Right atrium auricular region (tissue), 2 donors: ENCODE results near the gene ETFBKMT. TPM values are rescaled to one million over a fixed set of nuclear protein-coding genes. Genes with fewer than 3 reads are reported as not detected.

Source experiments
- DNase-seq: peaks from one replicate; pipeline ENCODE4 v3.0.0-alpha.2; 2019; ENCODE audit warnings: low spot score
- H3K27ac ChIP-seq, 2 donors: fragments of 200-600 bp; sonication (generic); 1 replicate in 1 of 2; 2 replicates in 1 of 2; pipeline ENCODE4 v1.5.1; 2016 to 2019
- H3K27me3 ChIP-seq, 2 donors: fragments of 200-600 bp; sonication (generic); one replicate each; pipeline versions ENCODE4 v1.5.1 to v1.6.0; 2017 to 2019
- H3K36me3 ChIP-seq: fragments of 200-600 bp; sonication (generic); one replicate; pipeline ENCODE4 v1.5.1; 2016
- H3K4me1 ChIP-seq, 2 donors: fragments of 200-600 bp; sonication (generic); one replicate each; pipeline versions ENCODE4 v1.5.1 to v1.6.0; 2017 to 2019
- H3K4me3 ChIP-seq, 2 donors: fragments of 200-600 bp; sonication (generic); 1 replicate in 1 of 2; 2 replicates in 1 of 2; pipeline ENCODE4 v1.5.1; 2017 to 2019; ENCODE audit warnings: mild to moderate bottlenecking in 1 of 2, moderate library complexity in 1 of 2
- H3K9me3 ChIP-seq, 2 donors: fragments of 200-600 bp; sonication (generic); one replicate each; pipeline ENCODE4 v1.5.1; 2019
- total RNA-seq, 2 donors: library from RNA; depleted of rRNA; stranded (reverse); fragments of >200 nt; gene quantifications; one replicate each; pipeline ENCODE4 v1.1.0, GENCODE V29; 2016
- TF ChIP-seq, protein P1 (sequence below), 2 donors: fragments of 200-600 bp; sonication (generic); IDR thresholded peaks; one replicate each; pipeline ENCODE4 v1.5.1; 2019; ENCODE audit warnings: antibody characterized with exemption in 2 of 2

Gene ETFBKMT
- total RNA-seq, 2 donors from 2014 or later: 2.2 to 4.2 TPM

DNA sequence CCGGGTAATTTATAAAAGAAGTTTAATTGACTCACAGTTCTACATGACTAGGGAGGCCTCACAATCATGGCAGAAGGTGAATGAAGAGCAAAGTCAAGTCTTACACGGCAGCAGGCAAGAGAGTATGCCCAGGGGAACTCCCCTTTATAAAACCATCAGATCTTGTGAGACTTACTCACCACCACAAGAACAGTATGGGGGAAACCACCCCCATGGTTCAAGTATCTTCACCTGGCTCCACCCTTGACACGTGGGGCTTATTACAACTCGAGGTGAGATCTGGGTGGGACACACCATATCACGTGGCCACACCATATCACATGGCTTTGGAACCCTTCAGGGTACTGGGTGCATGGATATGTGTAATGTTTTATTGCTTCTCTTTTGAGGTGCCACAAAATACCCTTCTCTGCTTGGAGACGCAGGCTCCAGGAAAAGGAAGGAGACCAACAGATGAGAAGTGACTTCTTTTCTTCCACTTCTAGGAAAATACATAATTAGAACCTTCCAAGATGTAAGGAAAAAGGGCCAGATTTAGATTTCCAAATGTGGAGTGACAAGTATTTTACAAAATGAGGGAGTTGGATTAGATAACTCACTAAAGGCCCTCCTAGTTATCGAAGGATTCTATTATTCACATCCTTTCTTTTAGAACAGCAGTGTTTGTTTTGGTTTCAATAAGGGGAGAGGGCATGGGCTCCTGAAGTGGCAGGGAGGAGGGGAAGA, 33.1 kb upstream of the ETFBKMT start:
- Histone ChIP-seq H3K4me1 (peaks cover 0 to 17% of the 10 kb centered on the region in 2 donors), H3K4me3 (no peak overlapping the region), H3K27ac (no peak overlapping the region), H3K9me3 (no peaks in the 10 kb centered on the region), H3K27me3 (no peaks in the 10 kb centered on the region), H3K36me3 (no peaks in the 10 kb centered on the region)
- TF ChIP-seq, protein P1, sequence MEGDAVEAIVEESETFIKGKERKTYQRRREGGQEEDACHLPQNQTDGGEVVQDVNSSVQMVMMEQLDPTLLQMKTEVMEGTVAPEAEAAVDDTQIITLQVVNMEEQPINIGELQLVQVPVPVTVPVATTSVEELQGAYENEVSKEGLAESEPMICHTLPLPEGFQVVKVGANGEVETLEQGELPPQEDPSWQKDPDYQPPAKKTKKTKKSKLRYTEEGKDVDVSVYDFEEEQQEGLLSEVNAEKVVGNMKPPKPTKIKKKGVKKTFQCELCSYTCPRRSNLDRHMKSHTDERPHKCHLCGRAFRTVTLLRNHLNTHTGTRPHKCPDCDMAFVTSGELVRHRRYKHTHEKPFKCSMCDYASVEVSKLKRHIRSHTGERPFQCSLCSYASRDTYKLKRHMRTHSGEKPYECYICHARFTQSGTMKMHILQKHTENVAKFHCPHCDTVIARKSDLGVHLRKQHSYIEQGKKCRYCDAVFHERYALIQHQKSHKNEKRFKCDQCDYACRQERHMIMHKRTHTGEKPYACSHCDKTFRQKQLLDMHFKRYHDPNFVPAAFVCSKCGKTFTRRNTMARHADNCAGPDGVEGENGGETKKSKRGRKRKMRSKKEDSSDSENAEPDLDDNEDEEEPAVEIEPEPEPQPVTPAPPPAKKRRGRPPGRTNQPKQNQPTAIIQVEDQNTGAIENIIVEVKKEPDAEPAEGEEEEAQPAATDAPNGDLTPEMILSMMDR (IDR thresholded peaks at IDR 0.05): no peak
- DNase-seq: no peak

DNA sequence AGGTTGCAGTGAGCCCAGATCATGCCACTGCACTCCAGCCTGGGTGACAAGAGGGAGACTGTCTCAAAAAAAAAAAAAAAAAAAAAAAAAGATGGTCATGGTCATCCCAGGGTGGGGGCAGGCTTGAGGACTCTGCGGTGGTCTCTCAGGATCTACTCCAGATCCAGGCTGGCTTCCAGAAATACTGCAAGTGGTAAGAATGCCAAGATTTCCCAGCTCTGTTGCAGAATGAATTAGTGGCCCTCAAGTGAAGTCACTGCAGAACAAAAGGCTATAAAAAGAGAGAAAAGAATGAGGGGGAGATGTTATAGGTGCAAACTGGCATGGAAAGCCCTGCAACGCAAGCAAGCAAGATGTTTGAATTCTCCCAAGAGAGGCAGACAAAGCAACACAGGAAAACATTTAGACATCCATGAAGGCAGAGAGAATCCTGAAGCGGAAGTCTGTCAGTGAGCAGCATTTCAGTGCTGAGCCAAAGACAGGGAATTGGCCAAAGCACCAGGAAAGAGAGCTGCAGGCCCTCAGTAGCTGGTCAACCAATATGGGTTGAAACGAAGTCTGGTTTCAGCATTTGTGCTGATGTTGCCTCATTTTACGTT, 31.9 kb upstream of the ETFBKMT start:
- Histone ChIP-seq H3K27me3 (no peaks in the 10 kb centered on the region), H3K36me3 (no peaks in the 10 kb centered on the region), H3K4me1 (peaks cover 0 to 17% of the 10 kb centered on the region in 2 donors), H3K27ac (no peak overlapping the region), H3K4me3 (no peak overlapping the region), H3K9me3 (no peaks in the 10 kb centered on the region)
- DNase-seq: no peak
- TF ChIP-seq, protein P1 (IDR thresholded peaks at IDR 0.05): no peak

DNA sequence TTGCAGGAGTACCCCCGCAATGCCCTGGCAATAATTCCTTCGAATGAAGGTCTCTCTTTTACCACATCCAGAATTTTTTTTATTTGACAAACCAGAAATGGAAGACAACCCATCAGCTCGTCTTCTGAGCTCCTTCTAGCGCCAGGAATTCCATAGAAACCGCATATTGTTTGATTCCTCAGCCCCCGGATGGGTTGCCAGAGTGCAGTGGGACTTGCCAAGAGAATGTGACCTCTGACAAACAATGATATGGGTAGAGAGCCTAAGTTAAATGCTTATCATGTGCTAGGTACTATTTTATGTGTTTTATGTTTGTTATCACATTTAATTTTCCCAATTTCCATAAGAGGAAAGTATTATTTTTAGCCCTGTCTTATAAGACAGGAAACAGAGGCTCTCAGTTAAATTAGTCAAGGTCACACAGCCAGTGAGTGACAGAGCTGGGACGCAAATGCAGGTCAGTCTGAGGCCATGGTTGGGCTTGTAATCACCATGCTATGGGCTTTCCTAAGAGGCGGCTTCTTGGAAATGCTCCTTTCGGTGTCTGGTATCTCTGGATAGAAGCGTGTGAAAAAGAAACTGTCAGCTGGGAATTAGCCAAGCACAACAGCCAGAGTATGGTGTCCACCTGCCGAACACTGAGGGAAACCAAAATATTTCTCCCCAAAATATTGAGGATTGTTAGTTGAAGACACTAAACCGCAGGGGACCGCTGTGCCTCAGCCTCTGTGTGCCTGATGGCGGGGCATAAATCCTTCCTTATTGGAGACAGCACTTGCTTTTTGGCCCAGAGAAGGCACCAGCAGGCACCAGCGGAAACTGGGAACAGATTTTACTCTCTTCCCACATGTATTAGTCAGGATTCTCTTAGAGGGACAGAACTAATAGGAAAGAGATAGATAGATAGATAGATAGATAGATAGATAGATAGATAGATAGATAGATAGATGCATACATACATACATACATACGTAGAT, 29.4 kb upstream of the ETFBKMT start:
- peaks cover 0 to 17% of the 10 kb centered on the region in 2 donors for H3K4me1 ChIP-seq
- no peak for DNase-seq
- peak overlapping the region; percentile 26 to 35 for H3K27ac ChIP-seq
- no peaks in the 10 kb centered on the region for H3K27me3 ChIP-seq
- TF ChIP-seq, protein P1 (IDR thresholded peaks at IDR 0.05): no peak
- no peaks in the 10 kb centered on the region for H3K36me3 ChIP-seq
- H3K4me3 ChIP-seq: peak overlapping the region in 1 of 2 donors; percentile 20
- H3K9me3 ChIP-seq: no peaks in the 10 kb centered on the region

DNA sequence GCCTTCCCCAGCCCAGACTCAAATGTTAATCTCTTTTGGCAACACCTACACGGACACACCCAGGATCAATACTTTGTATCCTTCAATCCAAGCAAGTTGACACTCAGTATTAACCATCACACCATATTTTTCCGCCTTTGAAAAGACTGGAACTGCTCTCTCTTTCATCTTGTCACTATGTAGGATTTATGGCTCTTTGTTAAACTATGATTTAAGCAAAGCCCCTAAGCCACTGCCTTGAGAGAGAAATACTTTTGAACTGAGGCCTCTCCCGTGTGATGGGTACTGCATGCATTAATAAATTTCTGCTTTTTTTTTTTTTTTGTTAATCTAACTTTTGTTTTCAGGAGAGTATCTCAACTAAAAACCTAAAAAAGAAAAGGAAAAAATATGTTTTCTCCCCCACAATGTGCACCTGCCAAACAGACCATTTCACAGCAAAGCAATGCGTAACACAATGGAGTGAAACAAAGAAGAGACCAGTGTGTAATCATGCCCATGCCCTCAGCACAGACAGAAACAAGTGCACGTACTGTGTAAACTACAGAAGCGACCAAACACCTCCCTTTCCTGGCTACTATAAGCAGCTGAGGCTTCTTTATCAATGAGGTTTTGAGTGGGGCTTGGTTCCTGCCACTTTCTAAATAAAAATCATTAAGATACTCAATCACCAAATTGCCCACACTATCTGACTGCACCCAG, 28.3 kb upstream of the ETFBKMT start:
- TF ChIP-seq, protein P1 (IDR thresholded peaks at IDR 0.05): no peak
- Histone ChIP-seq H3K4me1 (peaks cover 0 to 17% of the 10 kb centered on the region in 2 donors), H3K36me3 (no peaks in the 10 kb centered on the region), H3K9me3 (no peaks in the 10 kb centered on the region), H3K27me3 (no peaks in the 10 kb centered on the region), H3K27ac (no peak overlapping the region), H3K4me3 (no peak overlapping the region)
- DNase-seq: no peak

DNA sequence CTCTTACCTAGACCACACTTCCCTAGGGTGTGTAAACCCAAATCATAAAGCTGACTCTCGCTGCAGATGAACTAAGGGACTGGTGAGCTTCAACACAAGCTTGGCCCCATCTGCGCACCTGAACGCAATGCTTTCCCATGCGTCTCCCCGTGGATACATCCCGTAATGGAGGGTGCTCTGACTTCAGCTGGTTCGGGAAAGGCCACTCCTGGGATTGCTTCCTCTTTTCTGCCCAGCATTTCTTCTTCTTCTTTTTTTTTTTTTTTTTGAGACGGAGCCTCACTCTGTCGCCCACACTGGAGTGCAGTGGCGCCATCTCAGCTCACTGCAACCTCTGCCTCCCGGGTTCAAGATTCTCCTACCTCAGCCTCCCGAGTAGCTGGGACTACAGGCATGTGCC, 27.7 kb upstream of the ETFBKMT start:
- DNase-seq: no peak
- H3K4me3 ChIP-seq: no peak overlapping the region
- no peaks in the 10 kb centered on the region for H3K27me3 ChIP-seq
- H3K4me1 ChIP-seq: peaks cover 0 to 17% of the 10 kb centered on the region in 2 donors
- H3K36me3 ChIP-seq: no peaks in the 10 kb centered on the region
- no peak overlapping the region for H3K27ac ChIP-seq
- no peaks in the 10 kb centered on the region for H3K9me3 ChIP-seq
- TF ChIP-seq, protein P1 (IDR thresholded peaks at IDR 0.05): no peak
